Stomach (tissue), 9 donors: ENCODE measurements around the gene HTT. TPM values are rescaled to one million over a fixed set of nuclear protein-coding genes. Genes with fewer than 3 reads are reported as not detected.

Experiments
- DNase-seq, 2 donors: peaks; one replicate each; pipeline versions ENCODE4 v3.0.0 to v3.0.0-alpha.2; 2013 to 2019
- H3K27ac ChIP-seq, 5 donors: fragments of 200-600 bp in 4 of 5; sonication (generic) in 4 of 5; one replicate each; pipeline ENCODE4 v1.5.1; 2013 to 2019; ENCODE audit warnings: mild to moderate bottlenecking in 1 of 5, moderate library complexity in 1 of 5
- H3K27me3 ChIP-seq, 3 donors: fragments of 200-600 bp; sonication (generic); one replicate each; pipeline ENCODE4 v1.5.1; 2017 to 2019; ENCODE audit warnings: mixed run types in 1 of 3
- H3K36me3 ChIP-seq, 4 donors: fragments of 200-600 bp; sonication (generic); 1 replicate in 3 of 4; 2 replicates in 1 of 4; pipeline ENCODE4 v1.5.1; 2016 to 2019
- H3K4me1 ChIP-seq, 4 donors: fragments of 200-600 bp; sonication (generic); one replicate each; pipeline ENCODE4 v1.5.1; 2016 to 2019
- H3K4me3 ChIP-seq, 4 donors: fragments of 200-600 bp; sonication (generic) in 3 of 4; one replicate each; pipeline ENCODE4 v1.5.1; 2016 to 2019; ENCODE audit warnings: mild to moderate bottlenecking in 1 of 4
- H3K9me3 ChIP-seq, 4 donors: fragments of 200-600 bp; sonication (generic); one replicate each; pipeline ENCODE4 v1.5.1; 2016 to 2019
- CTCF ChIP-seq, 7 experiments: fragments of 450-650 bp in 4 of 7; fragments of 200-600 bp in 3 of 7; sonication (generic) in 3 of 7; IDR thresholded peaks; one replicate each; pipeline ENCODE4 v1.5.1; 2016 to 2019; ENCODE audit warnings: antibody characterized with exemption in 7 of 7, control low read depth in 2 of 7, mild to moderate bottlenecking in 1 of 7
- EP300 ChIP-seq: sonication (generic); formaldehyde crosslinking; IDR thresholded peaks from one replicate; pipeline ENCODE4 v1.6.1; 2017; ENCODE audit warnings: antibody characterized with exemption
- POLR2A ChIP-seq, 4 donors: fragments of 450-650 bp; IDR thresholded peaks; one replicate each; pipeline ENCODE4 v1.6.1; 2016; ENCODE audit warnings: antibody characterized with exemption in 4 of 4, control low read depth in 2 of 4, mild to moderate bottlenecking in 1 of 4, moderate library complexity in 1 of 4
- POLR2AphosphoS5 ChIP-seq, 3 donors: sonication (generic); formaldehyde crosslinking; IDR thresholded peaks; one replicate each; pipeline ENCODE4 v1.6.1; 2016; ENCODE audit warnings: antibody characterized with exemption in 3 of 3
- WGBS, 5 donors: extraction: QIAGEN DNeasy Blood & Tissue Kit in 3 of 5; methylation state at CpG; one replicate each; pipeline versions ENCODE4 v1.1.5 to v1.1.7; 2013 to 2018; 5-methylcytosine and 5-hydroxymethylcytosine counted together
- intact Hi-C: fragments of 100-400 bp; cut with DNase I; formaldehyde crosslinking; loops from one replicate; pipeline ENCODE4 v1.15.1; 2023; ENCODE audit warnings: low total_unique reads
- polyA plus RNA-seq, 3 donors: library from polyadenylated mRNA; stranded (reverse); fragments of 200-250 nt; gene quantifications; one replicate each; pipeline ENCODE4 v1.2.3, GENCODE V29; 2013
- total RNA-seq, 5 donors: library from RNA; depleted of rRNA; stranded (reverse); fragments of >200 nt; gene quantifications; one replicate each; pipeline versions ENCODE4 v1.1.0 to v1.2.3, GENCODE V29; 2014 to 2016
- donor health status: healthy with polysubstance abuse.
- donor health status: Bipolar disorder and iron deficiency.
- donor health status: healthy.

Gene HTT
- total and polyA plus RNA-seq, 8 donors: 3.4 to 95.7 (median 41.6) TPM

DNA sequence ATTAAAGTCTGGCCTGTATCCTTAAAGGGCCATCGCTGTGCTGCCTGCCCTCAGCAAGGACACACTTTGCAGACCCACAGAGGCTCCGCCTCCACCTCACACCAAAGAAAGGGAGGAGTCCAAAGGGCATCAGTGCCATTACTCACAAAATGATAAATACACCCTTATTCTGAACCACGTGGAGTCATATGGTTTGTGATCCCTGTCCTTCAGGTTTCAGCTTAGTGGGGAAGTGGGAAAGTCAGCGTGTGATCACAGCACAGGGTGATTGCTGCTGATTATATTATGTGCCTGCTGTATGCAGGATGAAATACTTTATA is 138.6 kb downstream of the HTT start:
- H3K36me3 ChIP-seq: peaks cover 76 to 96% (median 91%) of the 10 kb centered on the region in 4 donors
- intact Hi-C loops: no loop called here
- DNase-seq: no peak
- H3K27me3 ChIP-seq: no peaks in the 10 kb centered on the region
- H3K27ac ChIP-seq: no peak overlapping the region
- H3K4me3 ChIP-seq: no peak overlapping the region
- no peak for TF ChIP-seq CTCF (IDR thresholded peaks at IDR 0.05)
- TF ChIP-seq POLR2A (IDR thresholded peaks at IDR 0.05): no peak
- TF ChIP-seq POLR2AphosphoS5 (IDR thresholded peaks at IDR 0.05): no peak
- no peak for TF ChIP-seq EP300
- peaks cover 0 to 2% (median 0%) of the 10 kb centered on the region in 4 donors for H3K4me1 ChIP-seq
- 73 to 86% (median 81%) methylated on average over 4 of the region's 4 CpGs for WGBS, 5 donors
- H3K9me3 ChIP-seq: no peaks in the 10 kb centered on the region

DNA sequence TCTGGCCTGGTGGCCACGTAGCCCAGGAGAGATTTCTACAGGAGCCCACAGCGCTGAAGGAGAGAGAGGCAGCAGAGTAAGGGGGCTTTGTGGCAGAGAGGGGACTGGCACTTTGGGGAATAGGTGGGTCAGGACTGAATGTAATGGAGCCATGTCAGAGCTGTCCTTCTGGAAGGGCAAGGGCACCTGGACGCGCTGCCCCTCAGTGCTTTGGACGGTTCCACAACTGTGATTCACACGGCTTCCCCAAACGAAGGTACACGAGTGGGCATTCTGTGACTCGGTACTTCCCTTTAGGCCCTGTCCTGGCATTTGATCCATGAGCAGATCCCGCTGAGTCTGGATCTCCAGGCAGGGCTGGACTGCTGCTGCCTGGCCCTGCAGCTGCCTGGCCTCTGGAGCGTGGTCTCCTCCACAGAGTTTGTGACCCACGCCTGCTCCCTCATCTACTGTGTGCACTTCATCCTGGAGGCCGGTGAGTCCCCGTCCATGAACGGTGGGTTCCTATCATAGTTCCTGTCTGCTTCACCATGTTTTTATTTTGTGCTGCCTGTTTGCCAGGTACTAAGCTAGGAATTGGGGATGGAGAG is 139.3 kb downstream of the HTT start:
- no peak for TF ChIP-seq CTCF (IDR thresholded peaks at IDR 0.05)
- H3K9me3 ChIP-seq: no peaks in the 10 kb centered on the region
- no peak overlapping the region for H3K27ac ChIP-seq
- peaks cover 80 to 96% (median 91%) of the 10 kb centered on the region in 4 donors for H3K36me3 ChIP-seq
- no peaks in the 10 kb centered on the region for H3K4me1 ChIP-seq
- no peaks in the 10 kb centered on the region for H3K27me3 ChIP-seq
- intact Hi-C loops: no loop called here
- 92 to 98% (median 95%) methylated on average over 15 of the region's 15 CpGs for WGBS, 5 donors
- DNase-seq: no peak
- H3K4me3 ChIP-seq: no peak overlapping the region

DNA sequence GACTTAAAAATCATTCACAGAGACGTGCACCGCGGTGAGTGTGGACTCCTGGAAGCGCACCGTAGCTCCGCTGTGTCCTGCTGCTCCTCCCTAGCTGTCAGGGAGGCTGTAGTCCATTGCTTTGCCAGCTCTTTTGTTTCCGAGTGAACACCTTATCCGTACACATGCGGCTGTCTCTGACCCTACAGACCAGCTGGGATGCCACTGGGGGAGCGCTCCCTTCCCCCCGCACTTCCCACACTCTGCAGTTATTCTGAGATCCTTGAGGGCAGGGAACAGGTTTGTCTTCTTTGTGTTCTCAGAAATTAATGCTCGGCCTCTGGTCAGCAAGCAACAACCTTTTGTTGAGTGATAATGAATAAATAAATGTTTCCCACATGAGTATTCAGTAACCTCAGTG is 140.8 kb downstream of the HTT start:
- peaks cover 80 to 96% (median 91%) of the 10 kb centered on the region in 4 donors for H3K36me3 ChIP-seq
- 86 to 92% (median 87%) methylated on average over 12 of the region's 12 CpGs for WGBS, 5 donors
- TF ChIP-seq EP300 (no peak), POLR2A (IDR thresholded peaks at IDR 0.05) (no peak), CTCF (IDR thresholded peaks at IDR 0.05) (no peak), POLR2AphosphoS5 (IDR thresholded peaks at IDR 0.05) (no peak)
- H3K4me3 ChIP-seq: no peak overlapping the region
- H3K4me1 ChIP-seq: no peaks in the 10 kb centered on the region
- H3K9me3 ChIP-seq: no peaks in the 10 kb centered on the region
- no peaks in the 10 kb centered on the region for H3K27me3 ChIP-seq
- no peak for DNase-seq
- intact Hi-C loops: no loop called here
- no peak overlapping the region for H3K27ac ChIP-seq

DNA sequence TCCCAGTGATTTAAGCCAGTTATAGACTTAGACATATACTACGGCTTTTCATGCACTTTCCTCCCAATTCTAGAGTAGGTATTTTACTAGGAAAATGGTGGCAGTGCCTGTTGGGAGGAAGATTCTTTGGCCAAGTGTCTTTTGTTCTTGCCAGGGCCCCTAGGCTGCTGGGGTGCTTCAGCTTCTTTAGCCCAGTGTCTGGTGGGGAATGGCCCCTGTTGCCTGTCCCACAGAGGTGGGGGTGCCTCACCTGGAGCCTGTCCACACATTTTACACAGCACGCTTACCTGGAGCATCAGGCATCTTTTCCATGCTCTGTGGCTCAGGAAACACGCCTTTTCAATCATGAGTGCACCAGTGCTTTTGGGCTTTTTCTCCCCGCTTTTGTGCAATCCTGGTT is 141.3 kb downstream of the HTT start:
- Histone ChIP-seq H3K27me3 (no peaks in the 10 kb centered on the region), H3K27ac (no peak overlapping the region), H3K4me3 (no peak overlapping the region), H3K4me1 (no peaks in the 10 kb centered on the region), H3K36me3 (peaks cover 81 to 96% (median 92%) of the 10 kb centered on the region in 4 donors), H3K9me3 (no peaks in the 10 kb centered on the region)
- TF ChIP-seq CTCF (IDR thresholded peaks at IDR 0.05) (no peak), EP300 (no peak), POLR2AphosphoS5 (IDR thresholded peaks at IDR 0.05) (no peak), POLR2A (IDR thresholded peaks at IDR 0.05) (no peak)
- no peak for DNase-seq
- intact Hi-C loops: no loop called here
- WGBS, 5 donors: 97 to 99% (median 97%) methylated on average over 4 of the region's 4 CpGs
